ENCODE measurements around the gene USP47. TPM values are rescaled to one million over a fixed set of nuclear protein-coding genes. Genes with fewer than 3 reads are reported as not detected.
A peak's percentile ranks its signal among the peaks of the same experiment; 100 is the strongest.

USP47 gene
- total and polyA plus RNA-seq, 7 experiments from 2014 or later = 42.1 to 72.4 (median 59.1) TPM

DNA sequence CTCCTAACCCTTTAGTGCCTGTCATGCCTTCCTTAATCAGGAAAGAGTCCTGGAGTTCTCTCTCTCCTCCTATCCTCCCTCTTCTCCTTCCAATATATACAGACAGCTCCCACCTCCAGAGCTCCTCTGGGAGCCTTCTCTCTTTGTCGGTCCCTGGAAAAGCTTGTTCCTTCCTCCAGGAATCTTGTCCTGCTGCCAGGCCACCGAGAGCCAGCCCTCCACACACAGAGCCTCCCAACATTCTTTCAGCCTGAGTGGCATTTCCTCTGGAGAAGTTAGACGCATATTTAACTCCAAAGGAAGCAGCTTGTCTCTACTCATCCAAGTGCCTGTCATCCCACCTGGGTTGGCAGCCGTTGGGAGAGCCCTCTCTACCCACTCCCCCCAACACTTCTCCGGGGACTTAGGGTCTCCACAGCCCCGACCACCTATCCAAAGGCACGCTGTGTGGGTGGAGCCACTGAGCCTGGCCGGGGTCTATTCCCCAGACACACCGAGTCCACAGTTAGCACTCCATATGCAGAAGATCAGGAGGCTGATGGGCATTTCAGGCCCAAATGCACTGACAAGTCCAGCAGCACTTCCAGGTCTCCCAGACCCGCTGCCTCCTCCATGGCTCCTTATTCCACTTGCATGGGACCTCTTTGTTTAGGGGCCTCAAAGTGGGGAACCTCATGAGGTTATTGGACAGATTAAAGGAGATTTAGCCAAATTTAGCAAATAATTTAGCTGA, 135.6 kb downstream of the USP47 start:
- H3K27me3 ChIP-seq (ENCODE audit: control insufficient read depth in 2 of 2, insufficient read depth in 2 of 2, low read length in 2 of 2) = no peaks in the 10 kb centered on the region
- peak overlapping the region in 1 of 9 donors; percentile 86 for H3K27ac Mint-ChIP-seq
- no peaks in the 10 kb centered on the region for H3K36me3 Mint-ChIP-seq

DNA sequence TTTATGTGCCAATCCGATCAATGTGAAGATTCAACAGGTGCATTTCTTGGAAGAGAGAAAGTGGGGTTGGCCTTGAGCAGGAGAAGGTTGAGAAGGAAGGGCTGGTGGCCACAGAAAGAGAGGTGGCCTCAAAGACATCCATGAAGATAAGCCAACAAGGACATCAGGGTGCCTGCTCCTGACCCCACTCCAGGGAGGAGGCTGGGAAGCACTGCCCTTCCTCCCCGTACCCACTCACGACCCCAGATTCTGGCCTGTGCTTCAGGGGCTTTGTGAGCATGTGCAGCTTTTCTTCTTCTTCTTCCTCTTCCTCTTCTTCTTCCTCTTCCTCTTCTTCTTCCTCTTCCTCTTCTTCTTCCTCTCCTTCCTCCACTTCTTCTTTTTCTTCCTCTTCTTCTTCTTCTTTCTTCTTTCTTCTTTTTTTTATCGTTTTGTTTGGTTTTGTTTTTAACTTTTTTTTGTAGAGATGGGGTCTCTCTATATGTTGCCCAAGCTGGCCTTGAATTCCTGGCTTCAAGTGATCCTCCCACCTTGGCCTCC, 136.4 kb downstream of the USP47 start:
- Mint-ChIP-seq H3K4me3 (no peak overlapping the region), H3K4me1 (peaks cover 4 to 7% (median 5%) of the 10 kb centered on the region in 7 donors), H3K27me3 (peaks cover 0 to 9% (median 0%) of the 10 kb centered on the region in 5 donors), H3K9me3 (no peaks in the 10 kb centered on the region), H3K36me3 (no peaks in the 10 kb centered on the region), H3K27ac (peak overlapping the region in 2 of 9 donors; percentile 28 to 66)
- H3K27ac ChIP-seq (ENCODE audit: low read depth, low read length) = no peak overlapping the region
- no peaks in the 10 kb centered on the region for H3K27me3 ChIP-seq (ENCODE audit: control insufficient read depth in 2 of 2, insufficient read depth in 2 of 2, low read length in 2 of 2)
- no peaks in the 10 kb centered on the region for H3K9me3 ChIP-seq (ENCODE audit: control insufficient read depth in 2 of 3, low read length in 3 of 3)
- DNase-seq (no peak), ATAC-seq (no peak)
- no peaks in the 10 kb centered on the region for H3K36me3 ChIP-seq (ENCODE audit: control insufficient read depth in 2 of 3, insufficient read depth in 3 of 3, low read length in 3 of 3)
- POLR2A ChIA-PET = no interaction called here
- intact Hi-C loops (cut with micrococcal nuclease) = no loop called here
- H3K4me1 ChIP-seq (ENCODE audit: control insufficient read depth in 2 of 2, insufficient read depth in 2 of 2, low read length in 2 of 2) = no peaks in the 10 kb centered on the region
- no peak overlapping the region for H3K4me3 ChIP-seq (ENCODE audit: low read length)
- CTCF ChIA-PET = no interaction called here

More for the DNA sequence above, 135.6 kb downstream of the USP47 start:
- DNase-seq (peak in 1 of 9 donors; percentile 9), ATAC-seq (no peak)
- CTCF ChIA-PET = interaction anchor here (0.7 kb wide), 1 partner anchor 1229 kb away, joined by 3 read pairs; no protein-coding TSS in a partner anchor
- POLR2A ChIA-PET = no interaction called here
- H3K4me3 ChIP-seq (ENCODE audit: low read length) = no peak overlapping the region
- H3K4me3 Mint-ChIP-seq = no peak overlapping the region
- H3K27me3 Mint-ChIP-seq = peaks cover 0 to 9% (median 0%) of the 10 kb centered on the region in 5 donors
- H3K4me1 Mint-ChIP-seq = peaks cover 4 to 7% (median 5%) of the 10 kb centered on the region in 7 donors
- no peak overlapping the region for H3K27ac ChIP-seq (ENCODE audit: low read depth, low read length)
- H3K36me3 ChIP-seq (ENCODE audit: control insufficient read depth in 2 of 3, insufficient read depth in 3 of 3, low read length in 3 of 3) = no peaks in the 10 kb centered on the region
- intact Hi-C loops (cut with micrococcal nuclease) = no loop called here
- H3K9me3 Mint-ChIP-seq = no peaks in the 10 kb centered on the region
- no peaks in the 10 kb centered on the region for H3K4me1 ChIP-seq (ENCODE audit: control insufficient read depth in 2 of 2, insufficient read depth in 2 of 2, low read length in 2 of 2)
- H3K9me3 ChIP-seq (ENCODE audit: control insufficient read depth in 2 of 3, low read length in 3 of 3) = no peaks in the 10 kb centered on the region

DNA sequence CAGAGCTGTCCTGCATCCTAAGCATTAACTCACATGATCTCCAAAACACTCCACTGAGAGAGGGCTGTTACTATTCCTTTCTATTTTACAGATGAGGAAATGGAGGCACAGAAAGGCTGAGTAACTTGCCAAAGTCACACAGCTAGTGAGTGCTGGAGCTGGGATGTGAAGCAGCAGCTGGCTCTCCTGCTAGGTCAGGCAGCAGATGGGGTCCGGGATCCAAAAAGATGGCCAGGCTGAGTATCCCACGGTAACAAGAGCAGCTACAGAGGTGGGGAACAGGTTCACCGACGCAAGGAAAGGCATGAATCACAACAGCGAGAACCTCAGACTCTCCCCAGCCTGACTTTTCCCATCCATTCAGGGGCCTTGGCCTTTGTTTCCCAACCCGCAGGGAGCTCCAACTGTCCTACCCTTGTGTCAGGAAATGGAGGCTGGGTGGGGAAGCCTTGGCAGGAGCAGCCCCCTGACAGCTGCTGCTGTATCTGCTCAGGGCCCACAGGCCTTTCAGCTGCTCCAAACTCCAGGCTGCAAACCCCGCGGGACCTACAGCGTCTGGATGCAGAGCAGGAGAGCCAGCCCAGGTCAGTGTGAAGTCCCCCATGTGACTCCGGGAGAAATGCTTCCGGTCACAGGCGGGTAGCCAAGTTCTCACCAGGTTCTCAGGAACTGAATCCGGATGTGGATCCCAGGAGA, 137.2 kb downstream of the USP47 start:
- Mint-ChIP-seq H3K4me1 (peaks cover 4 to 7% (median 5%) of the 10 kb centered on the region in 7 donors), H3K27me3 (peaks cover 0 to 9% (median 0%) of the 10 kb centered on the region in 5 donors), H3K9me3 (no peaks in the 10 kb centered on the region), H3K4me3 (no peak overlapping the region), H3K36me3 (no peaks in the 10 kb centered on the region), H3K27ac (peak overlapping the region in 1 of 9 donors; percentile 28)
- ChIA-PET CTCF (no interaction called here), POLR2A (no interaction called here)
- Histone ChIP-seq H3K36me3 (ENCODE audit: control insufficient read depth in 2 of 3, insufficient read depth in 3 of 3, low read length in 3 of 3) (no peaks in the 10 kb centered on the region), H3K27ac (ENCODE audit: low read depth, low read length) (no peak overlapping the region), H3K27me3 (ENCODE audit: control insufficient read depth in 2 of 2, insufficient read depth in 2 of 2, low read length in 2 of 2) (no peaks in the 10 kb centered on the region), H3K9me3 (ENCODE audit: control insufficient read depth in 2 of 3, low read length in 3 of 3) (no peaks in the 10 kb centered on the region), H3K4me1 (ENCODE audit: control insufficient read depth in 2 of 2, insufficient read depth in 2 of 2, low read length in 2 of 2) (no peaks in the 10 kb centered on the region), H3K4me3 (ENCODE audit: low read length) (no peak overlapping the region)
- intact Hi-C loops (cut with micrococcal nuclease) = no loop called here
- DNase-seq = no peak
- no peak for ATAC-seq

DNA sequence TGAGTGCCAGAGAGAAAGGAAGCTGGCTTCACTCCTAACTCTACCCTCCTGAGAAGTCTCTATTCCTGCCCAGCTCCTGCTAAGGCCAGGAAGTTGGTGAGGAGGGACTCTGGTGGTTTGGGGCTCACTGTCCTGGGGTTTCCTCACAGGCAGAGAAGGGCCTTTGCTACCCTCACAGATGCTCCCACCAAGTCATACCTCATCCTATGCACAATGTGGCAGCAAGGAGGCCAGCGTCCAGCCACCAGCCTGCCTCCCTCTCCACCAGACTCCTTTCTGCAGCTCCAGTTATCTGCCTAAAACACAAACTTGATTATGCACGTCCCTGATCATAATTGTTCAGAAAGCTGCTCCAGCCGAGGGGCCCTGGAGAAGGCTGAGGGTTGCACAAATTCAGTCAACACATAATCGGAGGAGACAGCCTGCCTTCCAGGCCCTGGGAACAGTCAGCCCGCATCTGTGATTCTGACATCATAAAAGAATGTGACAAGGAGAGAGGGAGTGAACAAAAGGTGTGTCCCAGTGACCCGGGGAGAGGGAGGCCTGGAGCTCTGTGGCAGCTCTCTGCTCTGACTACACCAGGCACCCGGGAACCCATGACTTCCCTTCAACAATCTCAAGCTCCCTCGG, 137.8 kb downstream of the USP47 start:
- Mint-ChIP-seq H3K9me3 (no peaks in the 10 kb centered on the region), H3K4me3 (no peak overlapping the region), H3K27me3 (peaks cover 0 to 9% (median 0%) of the 10 kb centered on the region in 5 donors), H3K36me3 (no peaks in the 10 kb centered on the region), H3K4me1 (peaks cover 4 to 7% (median 5%) of the 10 kb centered on the region in 7 donors), H3K27ac (no peak overlapping the region)
- H3K4me1 ChIP-seq (ENCODE audit: control insufficient read depth in 2 of 2, insufficient read depth in 2 of 2, low read length in 2 of 2) = no peaks in the 10 kb centered on the region
- ATAC-seq (no peak), DNase-seq (no peak)
- ChIA-PET CTCF (no interaction called here), POLR2A (no interaction called here)
- H3K27me3 ChIP-seq (ENCODE audit: control insufficient read depth in 2 of 2, insufficient read depth in 2 of 2, low read length in 2 of 2) = no peaks in the 10 kb centered on the region
- no peaks in the 10 kb centered on the region for H3K9me3 ChIP-seq (ENCODE audit: control insufficient read depth in 2 of 3, low read length in 3 of 3)
- intact Hi-C loops (cut with micrococcal nuclease) = no loop called here
- H3K4me3 ChIP-seq (ENCODE audit: low read length) = no peak overlapping the region
- no peaks in the 10 kb centered on the region for H3K36me3 ChIP-seq (ENCODE audit: control insufficient read depth in 2 of 3, insufficient read depth in 3 of 3, low read length in 3 of 3)
- H3K27ac ChIP-seq (ENCODE audit: low read depth, low read length) = no peak overlapping the region

DNA sequence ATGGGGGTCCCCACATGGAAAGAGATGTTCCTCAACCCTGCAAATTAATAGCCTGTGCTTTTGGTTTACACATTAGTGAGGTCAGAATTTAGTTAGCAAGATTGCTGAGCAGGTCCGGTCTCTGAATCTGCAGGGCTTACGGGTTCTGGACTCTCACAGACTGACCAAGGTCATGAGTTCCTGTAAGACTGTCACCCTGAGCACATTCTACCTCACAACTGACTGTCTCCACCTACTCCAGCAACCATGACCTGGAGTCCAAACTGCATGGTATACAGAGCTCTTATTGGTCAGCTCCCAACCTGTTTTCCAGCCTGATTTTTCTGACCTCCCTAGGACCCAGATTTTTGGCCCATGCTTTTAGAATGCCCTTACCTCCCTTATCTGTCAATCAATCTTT, 138.4 kb downstream of the USP47 start:
- POLR2A ChIA-PET = no interaction called here
- Histone ChIP-seq H3K27ac (ENCODE audit: low read depth, low read length) (no peak overlapping the region), H3K36me3 (ENCODE audit: control insufficient read depth in 2 of 3, insufficient read depth in 3 of 3, low read length in 3 of 3) (no peaks in the 10 kb centered on the region), H3K9me3 (ENCODE audit: control insufficient read depth in 2 of 3, low read length in 3 of 3) (no peaks in the 10 kb centered on the region), H3K4me1 (ENCODE audit: control insufficient read depth in 2 of 2, insufficient read depth in 2 of 2, low read length in 2 of 2) (no peaks in the 10 kb centered on the region), H3K4me3 (ENCODE audit: low read length) (no peak overlapping the region), H3K27me3 (ENCODE audit: control insufficient read depth in 2 of 2, insufficient read depth in 2 of 2, low read length in 2 of 2) (no peaks in the 10 kb centered on the region)
- no peak overlapping the region for H3K27ac Mint-ChIP-seq
- intact Hi-C loops (cut with micrococcal nuclease) = no loop called here
- no peak for DNase-seq
- H3K27me3 Mint-ChIP-seq = peaks cover 0 to 9% (median 0%) of the 10 kb centered on the region in 5 donors
- H3K4me1 Mint-ChIP-seq = peaks cover 0 to 7% (median under 1%) of the 10 kb centered on the region in 7 donors
- H3K9me3 Mint-ChIP-seq = no peaks in the 10 kb centered on the region
- ATAC-seq = no peak
- no peaks in the 10 kb centered on the region for H3K36me3 Mint-ChIP-seq
- H3K4me3 Mint-ChIP-seq = no peak overlapping the region
- CTCF ChIA-PET = no interaction called here

DNA sequence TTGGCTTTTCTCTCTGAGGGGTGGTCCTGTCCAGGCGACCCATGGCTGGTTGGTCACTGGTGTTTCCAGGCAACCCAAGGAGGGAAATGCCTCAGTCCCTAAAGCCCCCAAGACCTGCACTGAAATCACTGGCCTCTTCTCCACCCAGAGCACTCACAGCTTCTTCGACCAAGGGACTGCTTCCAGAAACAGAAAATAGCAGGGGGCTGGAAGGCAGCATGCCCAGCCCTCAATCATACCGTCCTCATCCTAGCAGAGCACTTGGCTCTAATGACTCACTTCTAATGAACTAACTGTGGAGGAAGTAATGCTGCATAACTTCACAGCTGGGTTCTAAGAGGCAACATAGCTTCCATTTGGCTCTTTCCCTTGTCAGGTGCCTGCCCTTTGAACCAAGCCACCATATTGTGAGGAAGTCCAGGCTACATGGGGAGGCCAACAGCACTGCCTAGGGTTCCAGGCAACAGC, 139.1 kb downstream of the USP47 start:
- Histone ChIP-seq H3K27me3 (ENCODE audit: control insufficient read depth in 2 of 2, insufficient read depth in 2 of 2, low read length in 2 of 2) (no peaks in the 10 kb centered on the region), H3K27ac (ENCODE audit: low read depth, low read length) (no peak overlapping the region), H3K4me1 (ENCODE audit: control insufficient read depth in 2 of 2, insufficient read depth in 2 of 2, low read length in 2 of 2) (no peaks in the 10 kb centered on the region), H3K9me3 (ENCODE audit: control insufficient read depth in 2 of 3, low read length in 3 of 3) (no peaks in the 10 kb centered on the region), H3K4me3 (ENCODE audit: low read length) (no peak overlapping the region), H3K36me3 (ENCODE audit: control insufficient read depth in 2 of 3, insufficient read depth in 3 of 3, low read length in 3 of 3) (no peaks in the 10 kb centered on the region)
- ChIA-PET CTCF (no interaction called here), POLR2A (no interaction called here)
- Mint-ChIP-seq H3K4me1 (peaks cover 0 to 7% (median 0%) of the 10 kb centered on the region in 7 donors), H3K9me3 (no peaks in the 10 kb centered on the region), H3K36me3 (no peaks in the 10 kb centered on the region), H3K27ac (no peak overlapping the region), H3K27me3 (peaks cover 0 to 9% (median 0%) of the 10 kb centered on the region in 5 donors), H3K4me3 (no peak overlapping the region)
- DNase-seq = no peak
- ATAC-seq = no peak
- intact Hi-C loops (cut with micrococcal nuclease) = no loop called here

Measured in naive thymus-derived CD4-positive, alpha-beta T cell (primary cell).